ENCODE measurements around the gene C1QL4.

- TF ChIP-seq CTCF (IDR thresholded peaks at IDR 0.05) (no peak), EZH2 (IDR thresholded peaks at IDR 0.05; ENCODE audit: borderline replicate concordance, insufficient read depth, low read depth, low read length, poor library complexity, severe bottlenecking) (no peak)
Measured at GRCh38 chr12:49298160-49298559, 38.8 kb downstream of the C1QL4 start.
